Germinal center (tissue), 1 donor: ENCODE data around the gene CLPTM1L.
"Not testable (repeated sequence)": the region's sequence is repeated elsewhere in the genome, so short reads cannot be mapped to it uniquely, and the experiment has no call there.

ENCODE experiments used
- DNase-seq: peaks from one replicate; pipeline ENCODE4 v3.0.0; 2012; ENCODE audit warnings: mixed read lengths, low spot score

Gene CLPTM1L

DNA sequence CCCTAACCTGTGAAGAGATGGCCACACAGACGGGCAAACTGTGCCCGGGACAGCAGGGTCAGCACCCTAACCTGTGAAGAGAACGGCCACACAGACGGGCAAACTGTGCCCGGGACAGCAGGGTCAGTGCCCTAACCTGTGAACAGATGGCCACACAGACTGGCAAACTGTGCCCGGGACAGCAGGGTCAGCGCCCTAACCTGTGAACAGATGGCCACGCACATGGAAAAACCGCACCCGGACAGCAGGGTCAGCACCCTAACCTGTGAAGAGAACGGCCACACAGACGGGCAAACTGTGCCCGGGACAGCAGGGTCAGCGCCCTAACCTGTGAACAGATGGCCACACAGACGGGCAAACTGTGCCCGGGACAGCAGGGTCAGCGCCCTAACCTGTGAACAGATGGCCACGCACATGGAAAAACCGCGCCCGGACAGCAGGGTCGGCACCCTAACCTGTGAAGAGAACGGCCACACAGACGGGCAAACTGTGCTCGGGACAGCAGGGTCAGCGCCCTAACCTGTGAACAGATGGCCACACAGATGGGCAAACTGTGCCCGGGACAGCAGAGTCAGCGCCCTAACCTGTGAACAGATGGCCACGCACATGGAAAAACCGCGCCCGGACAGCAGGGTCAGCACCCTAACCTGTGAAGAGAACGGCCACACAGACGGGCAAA lies 5.6 kb downstream of the CLPTM1L start:
- not testable (repeated sequence) for DNase-seq

DNA sequence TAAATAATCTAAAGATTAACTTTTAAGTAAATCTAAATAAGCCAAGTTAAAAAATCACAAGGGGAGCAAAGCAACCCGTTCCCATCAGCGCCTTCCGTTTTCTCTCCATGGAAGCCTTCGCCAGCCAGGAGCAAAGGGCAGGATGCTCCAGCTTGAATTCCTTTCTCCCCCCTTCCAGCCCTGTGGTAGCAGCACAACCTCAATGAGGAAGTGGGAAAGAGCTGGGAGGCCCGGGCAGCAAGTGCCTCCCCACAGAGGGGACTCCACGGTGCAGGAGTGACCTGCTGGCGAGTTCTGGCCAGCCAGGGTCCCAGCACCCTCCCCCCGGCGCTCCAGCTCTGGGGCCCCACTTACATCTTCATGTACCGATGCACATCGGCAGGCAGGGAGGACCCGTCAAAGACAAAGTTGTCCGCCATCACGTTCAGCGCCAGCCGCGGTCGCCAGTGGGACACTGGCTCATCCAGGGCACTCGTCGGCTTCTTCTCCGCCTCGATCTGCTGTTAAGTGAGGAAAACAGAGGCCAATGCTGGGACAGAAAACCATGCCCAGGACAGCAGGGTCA lies 6.3 kb downstream of the CLPTM1L start:
- DNase-seq, result no peak

DNA sequence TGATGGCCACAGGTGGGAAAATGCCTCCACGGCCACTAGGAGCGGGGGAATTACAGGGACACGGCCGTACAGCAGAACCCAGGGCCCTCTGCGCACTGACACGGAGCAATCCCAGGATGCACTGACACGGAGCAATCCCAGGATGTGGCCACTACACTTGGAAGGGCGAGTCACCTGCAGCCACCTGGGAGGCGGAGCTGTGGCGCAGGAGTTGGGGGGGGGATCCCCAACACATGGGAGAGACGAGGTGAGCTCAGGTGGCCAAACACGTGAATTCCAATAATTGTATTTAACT lies 6.8 kb downstream of the CLPTM1L start:
- DNase-seq, result no peak

DNA sequence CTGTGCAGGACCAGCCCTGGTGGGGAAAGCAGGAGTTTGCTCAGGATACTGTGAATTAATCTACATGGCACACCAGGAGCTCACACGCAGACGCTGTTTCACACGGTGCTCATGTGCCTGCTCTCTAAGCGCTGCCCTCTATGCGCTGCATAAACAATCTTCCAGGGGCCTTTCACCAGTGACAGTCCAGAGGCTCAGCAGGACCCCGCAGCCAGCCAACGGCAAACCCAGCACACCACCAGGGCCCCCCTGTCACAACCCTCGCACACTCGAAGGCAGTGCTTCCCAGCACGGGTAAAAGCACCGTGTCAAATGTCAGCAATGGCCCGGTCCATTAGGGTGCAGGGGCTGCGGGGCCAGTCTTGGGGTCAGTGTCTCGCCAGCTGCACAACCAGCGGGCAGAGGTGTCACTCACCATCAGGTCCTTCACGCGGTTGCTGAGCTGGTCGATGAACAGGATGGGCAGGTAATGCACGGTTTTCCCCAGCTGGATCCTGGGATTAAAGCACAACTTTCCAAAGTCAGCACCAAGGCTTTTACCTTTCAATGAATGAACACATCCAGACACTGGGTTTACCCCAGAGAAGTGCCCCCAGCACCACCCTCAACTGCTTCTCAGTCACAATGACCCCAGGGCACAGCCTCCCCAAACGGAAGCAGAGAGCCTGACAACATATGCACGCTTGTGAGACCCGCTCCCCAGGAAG lies 7.3 kb downstream of the CLPTM1L start:
- no peak for DNase-seq

DNA sequence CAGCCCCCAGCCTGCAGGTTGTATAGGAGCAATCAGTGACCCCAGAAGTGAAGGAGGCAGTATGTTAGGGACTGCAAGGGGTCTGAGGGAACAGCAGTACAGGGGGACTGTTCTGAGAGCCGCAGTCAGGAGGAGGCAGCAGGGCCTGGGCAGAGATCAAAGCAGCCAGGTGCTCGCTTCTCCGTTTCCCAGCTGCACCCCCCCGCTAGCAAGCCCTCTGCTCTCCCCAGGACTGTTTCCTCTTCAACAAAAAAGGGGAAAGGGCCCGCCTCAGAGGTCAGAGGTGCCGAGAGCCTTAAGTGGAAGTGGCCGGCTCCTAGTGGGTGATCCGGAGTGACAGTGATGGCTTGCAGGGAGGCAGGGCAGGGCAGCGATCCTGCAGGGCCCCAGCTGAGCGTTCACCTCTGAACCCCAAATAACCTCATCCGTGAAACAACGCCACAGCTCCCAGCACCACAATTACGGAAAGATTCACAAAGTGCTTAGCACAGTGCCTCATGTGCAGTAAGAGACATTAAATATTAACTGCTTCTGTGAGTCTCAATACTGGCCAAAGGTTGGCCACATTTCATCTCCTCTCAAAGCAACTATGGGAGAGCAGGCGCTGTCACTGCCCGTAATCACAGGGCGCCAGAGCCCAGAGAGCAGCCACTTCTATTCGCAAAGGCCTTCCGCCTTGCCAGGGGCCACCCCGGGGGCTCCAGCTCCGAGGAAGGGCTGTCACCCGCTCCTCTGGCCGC lies 8.0 kb downstream of the CLPTM1L start:
- DNase-seq, result no peak

DNA sequence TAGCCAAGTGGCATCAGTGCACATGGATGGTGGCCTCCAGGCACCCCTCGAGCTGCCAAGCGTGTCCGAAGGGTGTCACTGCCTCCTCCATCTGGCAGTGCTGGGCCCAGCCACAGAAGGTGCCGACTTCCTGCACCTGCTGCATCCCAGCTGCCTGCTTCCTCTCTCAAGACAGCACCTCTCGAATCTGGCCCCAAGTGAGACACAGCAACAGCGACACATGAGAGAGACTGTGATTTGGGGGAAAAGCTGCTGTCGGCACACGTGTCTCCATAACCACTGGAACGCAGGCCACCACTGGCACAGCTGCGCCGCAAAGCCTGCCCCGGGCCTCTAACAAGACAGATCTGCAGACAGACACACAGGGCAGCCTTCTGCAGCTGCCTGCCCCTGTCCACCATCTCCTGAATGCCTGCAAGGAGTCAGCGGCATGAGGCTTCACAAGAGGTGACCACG lies 8.8 kb downstream of the CLPTM1L start:
- peak; percentile 62 for DNase-seq

DNA sequence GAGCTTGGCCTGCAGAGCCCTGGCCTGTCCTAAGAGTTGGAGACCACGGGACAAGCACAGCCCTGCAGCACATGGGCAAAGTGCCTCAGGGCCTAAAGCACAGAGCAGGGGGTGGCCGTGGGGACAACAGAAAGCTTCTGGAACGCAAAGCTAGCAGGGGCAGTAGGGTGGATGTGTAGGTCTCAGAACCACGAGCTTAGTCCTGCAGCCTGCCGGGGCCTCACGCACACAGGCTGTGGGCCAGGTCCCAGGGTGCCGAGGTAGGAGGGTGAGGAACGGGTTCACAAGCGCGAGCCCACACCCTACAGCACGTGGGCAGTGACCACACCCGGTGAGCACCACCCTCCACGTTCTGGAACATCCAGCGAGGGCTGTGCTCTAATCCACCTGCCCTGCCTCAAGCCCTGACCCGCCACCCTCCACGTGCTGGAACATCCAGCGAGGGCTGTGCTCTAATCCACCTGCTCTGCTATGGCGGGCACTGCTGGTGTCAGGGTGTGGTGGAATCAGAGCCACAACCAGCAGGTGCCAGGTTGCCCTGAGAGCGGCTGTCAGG lies 9.3 kb downstream of the CLPTM1L start:
- DNase-seq, result no peak

DNA sequence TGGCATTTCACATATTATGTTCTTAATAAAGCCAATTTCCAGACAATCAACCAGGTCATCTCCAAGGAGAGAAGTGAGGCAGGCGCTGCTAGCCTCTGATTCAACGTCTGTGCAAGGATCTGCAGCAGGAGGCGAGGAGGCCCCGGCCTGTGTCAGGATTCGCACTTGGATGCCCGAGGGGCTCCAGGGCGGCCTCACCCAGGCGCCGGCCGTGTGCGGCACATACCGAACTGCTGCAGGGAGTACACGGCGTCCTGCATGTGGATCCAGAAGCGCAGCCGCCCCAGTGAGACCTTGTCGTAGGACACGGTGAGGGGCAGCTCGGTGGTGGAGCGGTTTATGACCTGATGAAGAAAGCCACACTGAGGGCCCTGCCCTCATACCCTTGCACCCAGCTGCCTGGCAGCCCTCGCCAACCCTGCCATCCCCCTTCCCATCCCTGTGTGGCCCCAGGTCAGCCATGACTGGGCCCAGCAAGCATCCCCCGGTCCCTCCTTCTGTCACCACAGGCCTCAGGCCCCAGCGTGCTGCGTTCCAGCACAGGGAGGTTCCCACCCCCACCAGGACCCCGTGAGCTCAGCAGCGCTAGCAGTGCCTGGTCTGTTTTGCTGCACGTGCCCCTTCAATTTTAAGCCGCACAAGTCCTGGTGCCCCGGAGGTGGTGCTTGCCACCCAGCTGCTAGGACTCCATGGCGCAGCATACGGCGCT lies 9.9 kb downstream of the CLPTM1L start:
- no peak for DNase-seq

DNA sequence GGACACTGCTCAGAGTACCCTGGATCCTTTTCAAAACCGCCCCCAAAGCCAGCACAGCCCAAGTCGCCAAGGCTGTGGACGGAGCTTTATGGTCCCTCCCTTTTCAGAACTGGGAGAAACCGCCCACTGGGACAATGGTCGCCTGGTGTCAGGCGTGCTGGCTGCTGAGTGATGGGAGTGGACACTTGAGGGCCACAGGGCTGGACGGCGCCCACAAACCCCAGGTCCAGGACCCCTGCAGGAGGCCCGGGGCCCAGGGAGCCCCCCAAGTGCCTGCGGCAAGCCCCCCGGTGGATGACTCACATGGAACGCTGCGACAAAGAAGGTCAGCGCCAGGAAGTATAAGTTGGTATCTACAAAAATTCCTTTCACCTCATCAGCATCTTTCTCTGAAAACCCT lies 10.9 kb downstream of the CLPTM1L start:
- DNase-seq, result no peak

DNA sequence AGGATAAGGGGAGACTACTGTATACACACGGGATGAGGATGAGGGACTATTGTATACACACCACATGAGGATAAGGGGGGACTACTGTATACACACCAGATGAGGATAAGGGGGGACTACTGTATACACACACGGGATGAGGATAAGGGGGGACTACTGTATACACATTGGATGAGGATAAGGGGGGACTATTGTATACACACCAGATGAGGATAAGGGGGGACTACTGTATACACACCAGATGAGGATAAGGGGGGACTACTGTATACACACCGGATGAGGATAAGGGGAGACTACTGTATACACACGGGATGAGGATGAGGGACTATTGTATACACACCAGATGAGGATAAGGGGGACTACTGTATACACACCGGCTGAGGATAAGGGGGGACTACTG lies 11.6 kb downstream of the CLPTM1L start:
- not testable (repeated sequence) for DNase-seq

DNA sequence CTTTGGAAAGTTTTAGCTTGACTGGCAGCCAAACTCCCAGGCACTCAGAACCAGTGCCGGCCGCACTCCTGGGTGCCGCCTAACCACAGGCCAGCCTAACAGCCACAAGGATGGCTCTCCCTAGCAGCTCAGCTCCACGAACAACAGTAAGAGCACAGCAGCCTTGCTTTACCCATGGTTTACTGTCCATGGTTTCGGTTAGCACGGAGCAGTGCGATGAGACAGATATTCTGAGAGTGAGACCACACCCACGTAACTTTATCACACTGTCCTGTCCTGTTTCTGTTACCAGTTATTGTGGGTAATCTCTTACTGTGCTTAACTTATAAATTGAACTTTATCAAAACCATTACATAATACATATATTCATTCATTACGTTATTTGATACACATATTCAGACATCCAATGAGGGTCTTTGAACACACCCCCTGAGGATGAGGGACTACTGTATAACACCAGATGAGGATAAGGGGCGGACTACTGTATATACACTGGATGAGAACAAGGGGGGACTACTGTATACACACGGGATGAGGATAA lies 12.4 kb downstream of the CLPTM1L start:
- DNase-seq, result no peak

DNA sequence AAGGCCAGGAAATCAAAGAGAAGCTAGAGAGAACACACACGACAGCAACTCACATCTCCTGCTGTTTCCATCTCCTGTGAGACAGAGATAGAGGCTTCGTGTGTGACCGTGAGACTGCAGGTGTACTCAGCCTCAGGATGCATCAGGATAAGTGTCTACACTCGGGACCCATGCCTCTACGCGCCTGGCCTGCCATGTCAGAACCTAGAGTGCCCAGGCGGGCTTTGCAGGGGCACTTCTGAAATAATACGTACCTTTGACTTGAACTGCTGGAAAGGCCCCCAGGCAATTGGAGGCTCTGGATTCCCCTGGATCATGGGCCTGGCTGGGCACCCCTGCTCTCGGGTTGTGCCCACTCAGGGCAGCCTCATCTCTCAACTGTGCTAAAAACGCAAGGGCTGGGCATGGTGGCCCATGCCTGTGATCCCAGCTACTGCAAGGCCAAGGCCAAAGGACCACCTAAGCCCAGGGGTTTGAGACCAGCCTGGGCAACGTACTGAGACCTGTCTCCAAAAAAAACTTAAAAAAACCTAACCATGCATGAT lies 13.0 kb downstream of the CLPTM1L start:
- DNase-seq, result no peak

DNA sequence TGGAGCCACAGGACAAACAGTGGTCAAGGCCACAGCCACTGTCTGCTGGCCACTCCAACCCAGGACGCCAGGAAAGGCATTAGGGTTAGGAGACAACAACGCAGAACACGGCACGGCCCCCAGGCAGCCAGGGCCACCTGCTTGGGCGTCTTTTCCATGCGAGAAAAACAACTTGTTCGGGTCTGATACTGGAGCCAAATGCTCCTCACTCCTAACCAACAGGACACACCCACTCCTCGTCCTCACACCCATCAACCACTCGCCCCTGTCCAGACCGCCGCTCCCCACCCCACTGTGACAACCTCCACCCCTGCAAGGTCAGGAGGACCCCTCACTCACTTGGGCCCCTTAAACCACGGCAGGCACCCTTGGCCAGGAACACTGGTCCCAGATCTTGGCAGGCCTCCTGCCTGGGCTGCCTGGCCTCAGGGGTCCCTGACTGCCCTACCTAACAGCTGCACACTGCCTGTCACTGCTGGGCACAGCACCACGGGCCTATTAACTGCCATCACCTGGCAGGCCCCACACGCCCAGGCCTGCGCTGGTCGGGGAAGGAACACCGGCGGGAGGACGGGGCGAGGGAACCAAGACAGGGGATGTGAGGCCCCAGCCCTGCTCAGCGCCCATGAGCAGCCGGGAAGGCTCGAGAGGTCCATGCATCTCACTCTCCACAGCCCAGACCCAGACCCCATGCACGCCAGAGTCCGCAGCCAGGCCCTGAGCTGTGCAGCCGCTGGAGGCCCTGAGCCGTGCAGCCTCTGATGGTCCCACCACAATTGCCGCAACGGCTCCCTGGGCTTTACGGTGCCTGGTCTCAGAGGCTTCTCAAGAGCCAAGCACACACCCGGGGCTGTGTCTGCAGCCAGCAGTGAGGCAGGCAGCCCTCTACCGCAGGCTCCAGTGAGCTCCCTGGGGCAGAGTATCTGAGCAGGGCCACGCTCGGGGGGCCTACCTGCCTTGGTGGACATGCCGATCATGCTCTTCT lies 13.8 kb downstream of the CLPTM1L start:
- DNase-seq, result no peak

DNA sequence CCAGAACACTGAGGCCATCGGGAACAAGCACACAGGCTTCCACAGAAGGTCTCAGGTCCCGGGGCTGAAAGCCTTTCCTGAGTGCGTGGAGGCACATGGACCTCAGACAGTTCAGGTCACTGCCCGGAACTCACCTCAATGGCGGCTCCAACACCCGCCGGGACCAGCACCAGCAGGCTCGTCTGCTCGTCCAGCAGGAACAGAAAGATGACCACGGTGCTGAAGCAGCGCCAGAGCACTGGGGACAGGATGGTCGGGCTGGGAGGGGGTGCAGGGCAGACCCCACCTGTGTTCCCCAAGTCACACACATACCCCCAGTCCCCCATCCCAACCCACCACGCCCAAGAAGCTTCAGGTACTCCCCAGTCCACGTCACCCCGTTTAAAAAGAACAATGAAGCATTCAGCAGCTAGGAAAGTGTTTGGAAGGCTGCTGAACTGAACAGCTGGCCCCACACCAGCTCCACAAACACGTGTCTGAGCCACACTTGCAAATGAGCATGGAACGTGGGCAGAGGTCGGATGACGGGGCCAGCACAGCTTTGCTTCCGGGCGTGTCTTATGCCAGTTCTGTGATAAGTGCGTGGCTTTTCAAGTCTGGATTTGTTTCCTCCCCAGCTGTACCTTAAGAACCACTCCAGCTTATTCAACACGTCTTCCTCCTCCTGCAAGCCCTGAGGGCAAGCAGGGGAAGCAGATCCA lies 14.6 kb downstream of the CLPTM1L start:
- DNase-seq, result no peak

DNA sequence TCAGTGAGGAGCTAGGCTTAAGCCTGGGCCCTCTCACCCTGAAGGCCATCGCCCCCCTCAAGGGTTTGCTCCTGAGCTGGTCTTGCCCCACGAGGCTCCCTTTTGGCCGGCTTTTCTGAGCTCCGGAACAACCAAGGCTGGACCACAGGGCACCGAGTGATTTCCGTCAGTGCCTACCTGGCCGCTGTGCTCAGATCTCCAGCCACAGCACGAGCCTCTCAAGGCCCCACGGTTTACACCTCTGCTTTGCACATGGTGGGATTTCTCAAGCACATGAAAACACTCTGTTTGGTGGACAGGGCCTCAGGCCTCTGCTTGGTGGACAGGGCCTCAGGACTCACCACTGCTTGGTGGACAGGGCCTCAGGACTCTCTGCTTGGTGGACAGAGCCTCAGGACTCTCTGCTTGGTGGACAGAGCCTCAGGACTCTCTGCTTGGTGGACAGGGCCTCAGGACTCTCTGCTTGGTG lies 15.8 kb downstream of the CLPTM1L start:
- DNase-seq, result no peak

DNA sequence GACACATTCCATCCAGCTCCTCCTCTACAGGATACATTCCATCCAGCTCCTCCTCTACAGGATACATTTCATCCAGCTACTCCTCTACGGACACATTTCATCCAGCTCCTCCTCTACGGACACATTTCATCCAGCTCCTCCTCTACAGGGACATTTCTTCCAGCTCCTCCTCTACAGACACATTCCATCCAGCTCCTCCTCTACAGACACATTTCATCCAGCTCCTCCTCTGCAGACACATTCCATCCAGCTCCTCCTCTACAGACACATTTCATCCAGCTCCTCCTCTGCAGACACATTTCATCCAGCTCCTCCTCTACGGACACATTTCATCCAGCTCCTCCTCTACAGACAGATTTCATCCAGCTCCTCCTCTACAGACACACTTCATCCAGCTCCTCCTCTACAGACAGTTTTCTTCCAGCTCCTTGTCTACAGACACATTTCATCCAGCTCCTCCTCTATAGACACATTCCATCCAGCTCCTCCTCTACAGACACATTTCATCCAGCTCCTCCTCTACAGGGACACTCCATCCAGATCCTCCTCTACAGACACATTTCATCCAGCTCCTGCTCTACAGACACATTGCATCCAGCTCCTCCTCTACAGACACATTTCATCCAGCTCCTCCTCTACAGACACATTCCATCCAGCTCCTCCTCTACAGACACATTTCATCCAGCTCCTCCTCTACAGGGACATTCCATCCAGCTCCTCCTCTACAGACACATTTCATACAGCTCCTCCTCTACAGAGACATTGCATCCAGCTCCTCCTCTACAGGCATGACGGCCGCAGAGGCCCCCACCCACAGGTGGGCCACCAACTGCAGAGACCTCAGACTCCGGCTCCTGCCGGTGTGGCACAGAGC lies 16.4 kb downstream of the CLPTM1L start:
- DNase-seq, result not testable (repeated sequence)

DNA sequence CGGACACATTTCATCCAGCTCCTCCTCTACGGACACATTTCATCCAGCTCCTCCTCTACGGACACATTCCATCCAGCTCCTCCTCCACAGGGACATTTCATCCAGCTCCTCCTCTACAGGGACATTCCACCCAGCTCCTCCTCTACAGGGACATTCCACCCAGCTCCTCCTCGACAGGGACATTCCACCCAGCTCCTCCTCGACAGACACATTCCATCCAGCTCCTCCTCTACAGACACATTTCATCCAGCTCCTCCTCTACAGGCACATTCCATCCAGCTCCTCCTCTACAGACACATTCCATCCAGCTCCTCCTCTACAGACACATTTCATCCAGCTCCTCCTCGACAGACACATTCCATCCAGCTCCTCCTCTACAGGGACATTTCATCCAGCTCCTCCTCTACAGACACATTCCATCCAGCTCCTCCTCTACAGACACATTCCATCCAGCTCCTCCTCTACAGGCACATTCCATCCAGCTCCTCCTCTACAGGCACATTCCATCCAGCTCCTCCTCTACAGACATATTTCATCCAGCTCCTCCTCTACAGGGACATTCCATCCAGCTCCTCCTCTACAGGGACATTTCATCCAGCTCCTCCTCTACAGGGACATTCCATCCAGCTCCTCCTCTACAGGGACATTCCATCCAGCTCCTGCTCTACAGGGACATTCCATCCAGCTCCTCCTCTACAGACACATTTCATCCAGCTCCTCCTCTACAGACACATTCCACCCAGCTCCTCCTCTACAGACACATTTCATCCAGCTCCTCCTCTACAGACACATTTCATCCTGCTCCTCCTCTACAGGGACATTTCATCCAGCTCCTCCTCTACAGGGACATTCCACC lies 17.8 kb downstream of the CLPTM1L start:
- DNase-seq, result not testable (repeated sequence)
